UCSD-AML1 (cell line): Measurements from ENCODE around the gene TPM3.
"Not testable (repeated sequence)": the region's sequence is repeated elsewhere in the genome, so short reads cannot be mapped to it uniquely, and the experiment has no call there.

Experiments used
- DNase-seq: peaks from one replicate; lab custom pipeline; 2025; ENCODE audit not compliant: unreplicated experiment; lab: John Stamatoyannopoulos, UW

TPM3 gene

DNA sequence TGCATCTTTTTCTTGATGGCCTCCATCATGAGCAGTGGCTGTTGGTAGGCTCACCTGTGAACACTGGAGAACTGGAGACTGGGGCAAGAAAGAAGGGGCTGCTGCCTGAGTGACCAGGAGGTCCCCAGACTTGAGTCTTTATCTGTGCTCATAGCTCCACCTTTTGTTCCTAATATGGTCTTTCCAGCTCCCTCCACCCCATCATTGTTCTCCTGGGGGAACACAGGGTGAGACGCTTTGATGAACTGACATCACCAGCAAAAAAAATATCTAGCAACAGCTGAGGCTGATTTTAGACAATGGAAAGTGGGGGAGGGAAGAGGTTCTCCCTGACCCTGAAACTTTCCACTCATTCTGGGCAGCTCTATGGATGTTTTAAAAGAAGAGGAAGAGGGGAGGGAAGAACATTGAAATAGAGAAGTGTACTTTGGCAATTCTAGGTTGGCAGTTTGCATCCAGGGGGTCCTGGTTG lies at the start of gene TPM3:
Gene TPM3 (minus strand): TSS at position 111 of the 472 bp plus-strand sequence. CDS start 82 bp downstream, at position 29.
- no peak for DNase-seq

DNA sequence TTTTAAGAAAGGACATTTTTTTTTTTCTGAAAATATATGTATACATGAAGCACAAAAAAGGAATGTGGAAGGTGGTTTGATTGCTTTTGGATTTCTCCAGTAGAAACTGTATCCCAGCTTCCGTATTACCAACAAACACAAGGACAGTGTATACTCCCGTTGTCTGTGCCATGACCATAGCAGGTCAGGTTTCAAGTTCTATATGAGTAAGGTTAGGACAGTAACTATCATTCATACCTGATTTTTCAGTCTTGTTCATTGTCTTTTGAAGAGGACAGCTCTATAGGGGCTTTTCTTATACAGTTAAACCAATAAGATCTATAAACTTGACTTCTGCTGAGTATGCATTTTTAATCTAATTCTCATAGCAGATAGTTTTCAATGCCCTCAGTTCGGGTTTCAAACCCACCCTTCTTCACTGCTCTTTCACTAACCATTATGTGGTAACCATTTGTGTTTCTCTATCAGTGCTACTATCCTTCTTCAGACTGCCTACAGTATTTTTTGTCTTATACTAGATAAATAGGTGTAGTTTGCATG lies 48.5 kb upstream of the TPM3 start:
- DNase-seq, result no peak

DNA sequence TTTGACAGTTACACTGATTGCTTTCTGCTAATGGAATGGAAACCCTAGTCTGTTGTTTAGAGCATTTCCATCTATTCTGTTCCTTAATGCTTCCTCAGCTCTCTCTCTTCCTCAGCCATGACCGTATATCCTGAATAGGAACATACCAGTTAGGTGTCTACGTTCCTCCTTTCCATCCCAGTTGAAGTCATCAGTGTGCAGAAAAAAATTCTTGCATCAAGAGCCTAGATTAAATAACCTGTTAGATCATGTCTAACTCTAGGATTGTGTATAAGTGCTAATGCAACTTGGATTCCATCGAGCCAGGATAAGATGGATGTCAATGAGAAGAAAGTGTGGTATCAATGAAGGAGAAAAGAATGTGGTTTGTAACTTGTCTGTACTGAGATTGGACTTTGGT lies 47.6 kb upstream of the TPM3 start:
- no peak for DNase-seq

DNA sequence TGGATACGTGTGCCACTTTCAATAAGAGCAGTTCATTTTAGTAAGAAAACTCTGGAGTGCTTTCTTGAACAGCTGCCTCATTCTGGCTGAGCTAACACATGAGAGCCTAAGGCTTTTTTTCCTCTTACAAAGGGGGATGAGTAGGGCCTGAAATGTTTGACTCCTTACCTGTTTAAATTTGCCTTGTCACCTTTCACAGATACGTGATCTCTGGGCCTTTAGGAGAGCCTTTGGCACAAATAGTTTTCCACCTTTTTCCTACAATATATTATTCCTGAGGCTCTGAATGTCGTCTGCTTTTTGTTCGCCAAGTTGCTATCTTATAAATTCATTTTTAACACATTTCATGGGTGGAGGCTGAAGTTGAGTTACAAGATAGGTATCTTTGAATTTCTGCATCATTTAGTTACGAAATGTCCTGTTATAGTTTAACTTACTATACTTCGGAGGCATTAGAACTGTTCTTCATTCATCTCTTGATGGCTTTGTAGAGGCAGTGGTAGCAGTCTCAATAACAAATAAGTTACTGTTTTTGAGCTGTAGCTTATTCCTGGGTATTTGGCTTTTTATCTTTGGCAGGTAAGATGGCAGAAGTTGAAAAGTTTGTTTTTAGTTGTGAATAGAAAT lies 46.1 kb upstream of the TPM3 start:
- no peak for DNase-seq

DNA sequence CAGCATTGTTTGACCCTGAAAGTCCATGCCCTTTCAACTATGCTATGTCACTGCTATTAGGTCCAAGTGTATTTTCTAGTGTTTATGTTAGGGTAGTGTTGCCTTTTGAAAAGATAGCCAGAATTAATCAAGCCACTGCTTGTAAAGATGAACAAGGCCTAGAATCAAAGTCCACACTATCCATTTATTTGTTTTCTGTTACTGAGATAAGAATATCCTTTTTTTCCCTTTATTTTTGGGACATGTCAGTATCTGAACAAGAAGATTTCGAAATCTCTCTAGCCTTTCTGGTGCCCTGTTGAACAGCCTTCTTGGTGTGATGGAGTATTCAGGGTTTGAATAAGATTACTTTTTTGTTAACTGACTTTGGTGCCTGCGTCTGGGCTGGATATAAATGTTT lies 45.5 kb upstream of the TPM3 start:
- DNase-seq, result no peak

DNA sequence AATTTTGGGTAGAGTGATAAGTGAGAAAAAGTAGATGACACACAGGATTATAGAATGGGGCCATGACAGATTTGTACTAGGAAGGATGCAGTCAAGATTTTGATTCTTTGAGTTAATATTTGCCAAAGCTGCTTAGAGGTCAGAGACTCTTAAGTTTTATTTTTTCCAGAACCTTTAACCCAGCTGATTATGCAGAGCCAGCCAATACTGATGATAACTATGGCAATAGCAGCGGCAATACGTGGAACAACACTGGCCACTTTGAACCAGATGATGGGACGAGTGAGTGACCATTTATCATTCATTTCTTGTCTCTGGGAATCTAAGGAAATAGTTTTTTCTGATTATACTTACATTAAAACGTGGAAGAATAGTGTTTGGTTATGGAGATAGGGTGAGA lies 45.0 kb upstream of the TPM3 start:
- DNase-seq, result no peak

DNA sequence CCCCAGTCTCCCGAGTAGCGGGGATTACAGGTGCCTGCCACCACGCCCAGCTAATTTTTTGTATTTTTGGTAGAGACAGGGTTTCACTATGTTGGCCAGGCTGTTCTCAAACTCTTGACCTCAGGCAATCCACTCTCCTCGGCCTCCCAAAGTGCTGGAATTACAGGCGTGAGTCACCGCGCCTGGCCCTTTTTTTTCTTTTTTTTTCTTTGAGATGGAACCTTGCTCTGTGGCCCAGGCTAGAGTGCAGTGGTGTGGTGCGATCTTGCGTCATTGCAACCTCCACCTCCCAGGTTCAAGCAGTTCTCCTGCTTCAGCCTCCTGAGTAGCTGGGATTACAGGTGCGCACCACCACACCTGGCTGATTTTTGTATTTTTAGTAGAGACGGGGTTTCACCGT lies 41.2 kb upstream of the TPM3 start:
- not testable (repeated sequence) for DNase-seq

DNA sequence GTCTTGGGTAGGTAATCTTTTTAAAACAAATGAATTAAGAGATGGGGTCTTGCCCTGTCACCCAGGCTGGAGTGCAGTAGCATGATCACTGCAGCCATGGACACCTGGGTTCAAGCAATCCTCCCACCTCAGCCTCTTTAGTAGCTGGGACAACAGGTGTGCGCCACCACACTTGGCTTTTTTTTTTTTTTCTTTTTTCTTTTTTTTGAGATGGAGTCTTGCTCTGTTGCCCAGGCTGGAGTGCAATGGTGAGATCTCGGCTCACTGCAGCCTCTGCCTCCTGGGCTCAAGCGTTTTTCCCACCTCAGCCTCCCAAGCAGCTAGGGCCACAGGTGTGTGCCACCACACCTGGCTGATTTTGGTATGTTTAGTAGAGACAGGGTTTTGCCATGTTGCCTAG lies 39.2 kb upstream of the TPM3 start:
- DNase-seq, result not testable (repeated sequence)

DNA sequence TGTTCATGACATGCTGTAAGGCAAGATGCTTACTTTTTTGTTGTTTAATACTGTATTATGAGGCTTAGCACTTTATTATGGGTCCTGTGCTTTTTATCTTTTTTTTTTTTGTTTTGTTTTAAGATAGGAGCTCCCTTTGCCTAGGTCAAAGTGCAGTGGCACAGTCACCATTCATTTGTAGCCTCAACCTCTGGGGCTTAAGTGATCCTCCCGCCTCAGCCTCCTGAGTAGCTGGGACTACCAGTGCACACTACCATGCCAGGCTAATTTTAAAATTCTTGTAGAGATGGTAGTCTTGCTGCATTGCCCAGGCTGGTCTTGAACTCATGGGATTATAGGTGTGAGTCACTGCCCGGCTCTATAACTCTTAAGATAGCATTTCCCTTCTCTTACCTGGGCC lies 33.5 kb upstream of the TPM3 start:
- DNase-seq, result no peak

DNA sequence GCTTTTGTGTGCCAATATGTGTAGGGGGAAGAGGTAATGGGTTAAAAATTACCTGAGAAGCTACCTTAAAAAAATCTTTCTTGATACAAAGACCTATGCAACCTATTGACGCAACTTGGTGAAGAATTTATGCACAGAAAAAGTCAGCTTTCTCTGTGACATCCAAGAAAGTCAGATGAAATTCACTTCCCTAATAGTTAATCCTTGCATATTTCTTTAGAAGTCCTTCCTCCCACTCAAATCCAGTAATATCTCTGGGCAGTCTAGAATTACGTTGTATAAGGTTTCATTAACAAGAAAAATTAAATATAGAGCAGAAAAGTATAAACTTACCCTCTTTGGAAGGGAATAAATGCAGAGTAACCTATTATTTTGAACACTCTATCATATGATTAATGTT lies 31.7 kb upstream of the TPM3 start:
- DNase-seq, result no peak

DNA sequence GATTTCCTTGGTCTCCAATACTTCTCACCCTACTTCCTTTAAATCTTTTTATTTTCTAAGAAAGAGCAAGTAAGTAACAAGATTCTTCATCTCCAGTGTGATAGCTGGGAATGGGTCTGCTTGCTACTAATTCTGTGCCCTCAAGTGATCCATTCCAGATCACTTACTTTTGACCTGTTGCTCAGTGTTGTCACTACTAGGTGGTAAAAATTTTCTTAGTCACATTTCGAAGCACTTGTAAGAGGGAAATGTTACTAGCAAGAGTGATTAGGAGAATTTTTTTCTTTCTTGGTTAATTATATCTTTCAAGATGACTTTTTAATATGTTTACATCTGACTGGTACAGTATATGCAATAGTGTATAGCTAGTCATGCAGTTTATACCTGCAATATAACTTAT lies 31.0 kb upstream of the TPM3 start:
- no peak for DNase-seq

DNA sequence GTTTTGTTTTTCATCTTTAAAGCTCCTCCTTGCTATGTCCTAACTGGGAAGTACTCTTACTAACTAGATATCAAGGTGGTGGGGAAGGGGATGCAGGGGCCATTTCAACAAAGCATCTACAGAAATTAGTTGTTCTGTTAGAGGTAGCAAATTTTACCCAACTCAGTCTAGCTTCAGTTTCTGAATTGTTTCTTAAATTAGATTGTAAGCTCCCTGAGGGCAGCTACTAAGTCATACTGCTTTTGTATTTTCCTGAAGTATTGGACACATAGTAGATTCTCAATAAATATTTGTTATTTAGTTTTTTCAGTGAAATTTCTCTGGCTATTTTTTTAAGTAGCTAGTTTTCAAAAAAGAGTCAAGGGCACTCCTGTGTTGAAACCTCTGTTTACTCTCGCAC lies 30.6 kb upstream of the TPM3 start:
- DNase-seq, result no peak

DNA sequence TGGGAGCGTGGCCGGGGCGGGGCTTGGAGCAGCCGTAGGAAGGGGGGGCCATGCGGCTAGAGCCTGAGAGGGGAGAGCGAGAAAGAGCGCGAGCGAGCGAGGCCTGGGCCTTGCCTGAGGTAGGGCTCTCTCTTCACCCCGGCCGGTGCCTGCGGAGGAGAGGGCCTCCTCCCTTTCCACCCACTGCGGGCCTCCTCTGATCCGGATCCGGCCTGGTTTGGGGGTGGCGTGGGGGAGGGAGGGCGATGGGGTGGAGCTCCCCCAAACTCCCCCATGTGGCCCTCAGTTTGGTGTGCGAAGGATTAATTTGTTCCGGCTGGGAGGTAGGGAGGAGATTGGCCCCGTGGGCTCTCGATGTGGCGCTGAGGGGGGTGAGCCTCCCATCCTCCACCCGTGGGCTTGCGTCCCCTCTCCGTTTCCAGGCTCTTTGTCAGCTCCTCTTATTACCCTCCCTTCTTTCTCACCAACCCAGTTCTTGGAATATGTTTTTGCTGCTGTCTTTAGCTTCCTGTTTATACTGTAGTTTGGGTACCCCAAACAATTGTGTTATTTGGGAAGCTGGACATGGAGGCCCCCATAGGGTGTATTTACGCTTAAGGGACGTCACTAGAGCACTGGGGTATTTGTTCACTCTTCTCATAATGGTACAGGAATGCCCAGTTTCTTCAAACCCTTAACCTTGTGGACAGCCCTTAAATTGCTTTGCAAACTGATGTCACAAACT lies 29.5 kb upstream of the TPM3 start:
- DNase-seq, result peak; percentile 55

DNA sequence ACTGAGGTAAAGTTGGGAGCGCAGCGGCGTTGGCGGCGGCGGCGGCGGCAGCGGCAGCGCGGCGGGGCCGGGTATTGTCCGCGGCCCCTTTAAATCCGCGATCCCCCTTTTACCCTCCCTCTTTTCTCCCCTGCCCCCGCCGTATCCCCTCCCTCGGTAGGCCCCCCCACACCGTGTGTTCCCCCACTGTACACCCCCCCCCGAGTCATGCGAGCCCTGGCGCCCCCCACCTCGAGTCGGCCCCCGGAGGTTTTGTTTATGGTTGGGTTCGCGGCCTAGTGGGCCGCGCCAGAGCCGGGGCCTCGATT lies 29.0 kb upstream of the TPM3 start:
- no peak for DNase-seq

DNA sequence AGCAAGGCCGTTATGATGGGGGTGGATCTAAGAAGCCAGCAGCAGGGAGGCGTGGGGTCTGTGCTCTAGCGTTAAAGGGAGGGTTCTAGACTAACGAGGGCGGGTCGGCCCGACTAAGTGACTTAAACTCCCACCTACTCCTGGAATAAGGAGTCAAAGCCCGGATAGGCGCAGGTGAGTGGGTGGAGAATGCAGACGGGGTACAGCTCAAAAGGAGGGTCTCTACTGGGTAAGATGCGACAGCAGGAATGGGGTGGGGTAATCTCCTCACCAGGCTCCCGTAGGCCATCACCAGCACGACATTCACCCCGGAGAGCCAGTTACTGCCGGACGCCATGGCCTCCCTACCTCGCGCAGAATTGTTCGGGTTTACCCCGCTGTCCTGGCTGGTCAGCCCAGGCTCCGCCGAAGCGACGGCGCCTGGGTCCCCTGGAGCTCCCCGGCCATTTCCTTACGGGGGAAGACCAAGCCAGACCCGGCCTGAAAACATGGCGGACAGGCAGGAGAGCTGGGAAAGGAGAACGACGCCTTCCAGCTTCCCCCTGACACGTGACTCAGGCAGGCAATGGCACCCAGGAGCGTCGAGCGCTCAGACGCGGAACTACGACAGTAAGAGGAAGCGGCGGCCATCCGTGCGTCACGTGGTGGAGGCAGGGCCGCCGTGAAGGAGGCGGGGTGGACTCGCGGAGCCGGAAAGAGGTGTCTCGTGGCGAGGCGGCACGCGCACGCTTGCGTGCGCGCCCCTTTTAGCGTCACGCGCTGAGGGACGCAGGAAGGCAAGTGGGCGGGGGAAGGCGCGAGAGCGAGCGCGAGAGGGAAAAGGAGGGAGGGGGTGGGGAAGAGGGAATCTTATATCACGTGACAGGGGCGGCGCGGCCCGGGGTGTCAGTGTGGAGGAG lies 28.4 kb upstream of the TPM3 start, which contains the start of gene UBAP2L:
Gene UBAP2L (plus strand): TSS at position 885 of the 899 bp plus-strand sequence. CDS start 4,169 bp downstream, outside the sequence.
- DNase-seq, result peak; percentile 100

DNA sequence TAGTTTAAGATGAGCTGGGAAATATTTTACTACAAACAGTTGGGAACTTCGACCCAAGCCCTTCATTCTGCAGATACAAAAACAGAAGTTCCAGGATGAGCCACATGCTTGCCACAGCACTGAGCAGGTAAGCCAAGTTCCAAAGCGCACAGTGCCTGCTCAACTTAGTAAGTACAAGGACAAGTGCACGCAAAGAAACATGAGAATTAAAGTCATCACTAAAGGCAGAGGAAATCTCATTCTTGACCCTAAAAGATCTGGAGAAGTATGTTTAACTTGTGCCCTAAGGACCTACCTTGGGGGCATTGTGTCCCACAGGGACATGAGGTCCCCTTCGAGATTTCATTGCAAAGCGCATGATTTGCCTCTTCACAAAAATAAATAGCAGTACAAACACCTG lies 27.6 kb upstream of the TPM3 start:
- no peak for DNase-seq

DNA sequence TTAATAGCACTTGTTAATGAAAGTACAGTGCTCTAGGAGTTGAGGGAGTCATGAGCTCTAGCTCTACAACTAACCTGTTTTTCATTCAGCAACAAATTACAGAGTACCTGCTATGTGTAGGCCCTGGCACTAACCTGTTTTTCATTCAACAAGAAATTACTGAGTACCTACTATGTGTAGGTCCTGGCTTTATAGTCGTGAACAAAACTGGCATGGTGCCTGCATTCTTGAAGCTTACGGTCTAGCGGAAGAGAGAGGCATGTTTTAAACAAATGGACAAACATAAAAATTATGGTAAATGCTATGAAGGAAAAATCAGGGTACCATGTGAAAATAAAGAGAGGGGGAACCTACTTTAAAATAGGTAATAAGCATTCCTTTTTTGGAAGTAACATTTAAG lies 26.6 kb upstream of the TPM3 start:
- no peak for DNase-seq

DNA sequence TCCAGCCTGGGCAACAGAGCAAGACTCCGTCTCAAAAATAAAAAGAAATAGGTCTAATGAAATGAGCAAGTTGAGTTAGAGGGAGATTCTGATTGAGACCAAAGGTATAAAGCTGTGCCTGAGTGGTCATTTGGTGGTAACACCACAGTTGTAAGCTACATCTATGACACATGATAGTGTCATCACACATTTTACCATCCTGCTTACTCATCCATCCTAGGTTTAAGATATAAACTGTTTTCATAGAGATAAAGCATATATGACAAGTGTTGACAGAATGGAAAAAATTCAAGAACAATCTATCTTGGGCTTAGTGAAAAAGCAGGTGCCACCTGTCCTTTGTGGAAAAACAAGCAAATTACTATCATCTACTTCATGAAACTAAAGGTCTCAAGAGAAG lies 21.4 kb upstream of the TPM3 start:
- no peak for DNase-seq

DNA sequence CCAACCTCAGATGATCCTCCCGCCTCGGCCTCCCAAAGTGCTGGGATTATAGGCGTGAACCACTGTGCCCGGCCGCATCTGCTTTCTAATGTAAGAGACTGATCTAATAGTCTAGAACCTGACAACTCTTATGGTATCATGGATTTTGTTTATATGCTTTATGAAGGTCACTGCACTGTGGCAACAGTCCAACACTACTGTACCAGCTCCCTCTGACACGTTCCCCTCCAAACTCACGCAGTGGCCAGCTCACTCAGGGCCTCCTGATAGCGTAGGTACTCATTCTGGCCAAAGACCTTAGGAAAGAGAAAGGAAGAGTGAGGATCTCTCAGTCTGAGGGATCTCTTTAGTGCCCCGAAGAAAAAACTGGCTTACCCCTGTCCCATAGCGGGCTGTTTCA lies 20.2 kb upstream of the TPM3 start:
- no peak for DNase-seq

DNA sequence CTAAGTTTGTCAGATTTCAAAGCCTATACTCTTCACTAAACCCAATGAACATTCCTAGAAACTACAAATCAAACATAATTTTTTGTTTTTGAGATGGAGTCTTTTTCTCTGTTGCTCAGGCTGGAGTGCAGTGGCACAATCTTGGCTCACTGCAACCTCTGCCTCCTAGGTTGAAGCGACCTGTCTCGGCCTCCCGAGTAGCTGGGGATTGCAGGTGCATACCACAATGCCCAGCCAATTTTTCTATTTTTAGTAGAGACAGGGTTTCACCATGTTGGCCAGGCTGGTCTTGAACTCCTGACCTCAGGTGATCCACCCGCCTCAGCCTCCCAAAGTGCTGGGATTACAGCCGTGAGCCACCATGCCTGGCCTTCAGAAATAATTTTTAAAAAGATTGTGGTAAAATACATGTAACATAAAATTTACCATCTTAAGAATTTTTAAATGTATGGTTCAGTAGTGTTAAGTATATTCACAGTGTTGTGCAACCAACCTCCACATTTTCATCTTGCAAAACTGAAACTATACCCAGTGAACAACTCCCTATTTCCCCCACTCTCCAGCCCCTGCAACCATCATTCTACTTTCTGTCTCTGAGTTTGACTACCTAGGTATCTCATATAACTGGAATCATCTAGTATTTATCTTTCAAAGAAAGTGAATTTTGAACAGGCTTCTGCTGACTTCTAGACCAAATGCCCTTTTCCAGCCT lies 16.9 kb upstream of the TPM3 start:
- no peak for DNase-seq

DNA sequence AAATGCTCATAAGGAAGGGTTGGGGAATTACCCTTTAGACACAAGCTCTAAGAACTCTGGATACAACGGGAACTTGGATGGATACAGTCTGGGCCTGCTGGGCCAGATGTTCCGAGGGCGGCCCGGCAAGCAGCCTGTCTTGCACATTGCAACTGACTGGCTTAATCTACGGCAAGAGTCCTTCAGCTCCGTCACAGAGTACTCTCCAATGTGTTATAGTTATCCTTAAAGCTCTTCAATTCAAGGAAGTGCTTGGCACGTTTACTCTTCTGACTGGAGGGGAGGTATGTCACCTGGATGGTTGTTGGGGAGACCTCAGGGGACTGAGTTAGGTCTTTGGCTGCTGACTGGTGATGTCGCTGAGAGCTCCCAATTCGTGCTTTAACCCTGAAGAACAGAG lies 15.4 kb upstream of the TPM3 start:
- no peak for DNase-seq
